Stomach (tissue), 9 donors: ENCODE data around the gene SDCCAG8. TPM values are rescaled to one million over a fixed set of nuclear protein-coding genes. Genes with fewer than 3 reads are reported as not detected.

Source experiments
- DNase-seq, 2 donors: peaks; one replicate each; pipeline versions ENCODE4 v3.0.0 to v3.0.0-alpha.2; 2013 to 2019
- H3K27ac ChIP-seq, 5 donors: fragments of 200-600 bp in 4 of 5; sonication (generic) in 4 of 5; one replicate each; pipeline ENCODE4 v1.5.1; 2013 to 2019; ENCODE audit warnings: mild to moderate bottlenecking in 1 of 5, moderate library complexity in 1 of 5
- H3K27me3 ChIP-seq, 3 donors: fragments of 200-600 bp; sonication (generic); one replicate each; pipeline ENCODE4 v1.5.1; 2017 to 2019; ENCODE audit warnings: mixed run types in 1 of 3
- H3K36me3 ChIP-seq, 4 donors: fragments of 200-600 bp; sonication (generic); 1 replicate in 3 of 4; 2 replicates in 1 of 4; pipeline ENCODE4 v1.5.1; 2016 to 2019
- H3K4me1 ChIP-seq, 4 donors: fragments of 200-600 bp; sonication (generic); one replicate each; pipeline ENCODE4 v1.5.1; 2016 to 2019
- H3K4me3 ChIP-seq, 4 donors: fragments of 200-600 bp; sonication (generic) in 3 of 4; one replicate each; pipeline ENCODE4 v1.5.1; 2016 to 2019; ENCODE audit warnings: mild to moderate bottlenecking in 1 of 4
- H3K9me3 ChIP-seq, 4 donors: fragments of 200-600 bp; sonication (generic); one replicate each; pipeline ENCODE4 v1.5.1; 2016 to 2019
- CTCF ChIP-seq, 7 experiments: fragments of 450-650 bp in 4 of 7; fragments of 200-600 bp in 3 of 7; sonication (generic) in 3 of 7; IDR thresholded peaks; one replicate each; pipeline ENCODE4 v1.5.1; 2016 to 2019; ENCODE audit warnings: antibody characterized with exemption in 7 of 7, control low read depth in 2 of 7, mild to moderate bottlenecking in 1 of 7
- EP300 ChIP-seq: sonication (generic); formaldehyde crosslinking; IDR thresholded peaks from one replicate; pipeline ENCODE4 v1.6.1; 2017; ENCODE audit warnings: antibody characterized with exemption
- POLR2A ChIP-seq, 4 donors: fragments of 450-650 bp; IDR thresholded peaks; one replicate each; pipeline ENCODE4 v1.6.1; 2016; ENCODE audit warnings: antibody characterized with exemption in 4 of 4, control low read depth in 2 of 4, mild to moderate bottlenecking in 1 of 4, moderate library complexity in 1 of 4
- POLR2AphosphoS5 ChIP-seq, 3 donors: sonication (generic); formaldehyde crosslinking; IDR thresholded peaks; one replicate each; pipeline ENCODE4 v1.6.1; 2016; ENCODE audit warnings: antibody characterized with exemption in 3 of 3
- intact Hi-C: fragments of 100-400 bp; cut with DNase I; formaldehyde crosslinking; loops from one replicate; pipeline ENCODE4 v1.15.1; 2023; ENCODE audit warnings: low total_unique reads
- polyA plus RNA-seq, 3 donors: library from polyadenylated mRNA; stranded (reverse); fragments of 200-250 nt; gene quantifications; one replicate each; pipeline ENCODE4 v1.2.3, GENCODE V29; 2013
- small RNA-seq, 4 donors: library from RNA; depleted of rRNA; stranded (forward); fragments of <200 nt; gene quantifications; one replicate each; pipeline ENCODE3, GENCODE V24; 2016
- total RNA-seq, 5 donors: library from RNA; depleted of rRNA; stranded (reverse); fragments of >200 nt; gene quantifications; one replicate each; pipeline versions ENCODE4 v1.1.0 to v1.2.3, GENCODE V29; 2014 to 2016
- donor health status: healthy with polysubstance abuse.
- donor health status: Bipolar disorder and iron deficiency.
- donor health status: healthy.

SDCCAG8 gene
- total and polyA plus RNA-seq, 8 donors: 16.3 to 184 (median 24.5) TPM

- H3K36me3 ChIP-seq: peaks cover 0 to 3% (median 0%) of the 10 kb centered on the region in 4 donors
- no peaks in the 10 kb centered on the region for H3K4me1 ChIP-seq
- intact Hi-C loops: no loop called here
- H3K9me3 ChIP-seq: no peaks in the 10 kb centered on the region
- TF ChIP-seq POLR2AphosphoS5 (IDR thresholded peaks at IDR 0.05) (no peak), POLR2A (IDR thresholded peaks at IDR 0.05) (no peak), CTCF (IDR thresholded peaks at IDR 0.05) (no peak), EP300 (no peak)
- no peaks in the 10 kb centered on the region for H3K27me3 ChIP-seq
- no peak for DNase-seq
- H3K4me3 ChIP-seq: no peak overlapping the region
- H3K27ac ChIP-seq: no peak overlapping the region
These were observed 293.3 kb downstream of the SDCCAG8 start for GRCh38 chr1:243549108-243549507.

Small RNAs within 50 kb of the gene (small RNA-seq; reads per million reads assigned to genes)
- gene MIR4677: 6.4 to 21.6 (median 13.1) reads per million in 4 donors

Other genes with a start within 250 kb of the SDCCAG8 start
- 10 to 100 TPM in 4 of 5 donors, under 1 TPM in 1; 0.87 to 71.0 (median 20.9) TPM for gene CEP170, start 760 bp upstream of the SDCCAG8 start, total RNA-seq
- 1 to 10 TPM; 5.0 to 6.1 (median 5.7) TPM for gene CEP170, start 760 bp upstream of the SDCCAG8 start, polyA plus RNA-seq